ENCODE measurements around the gene RBMS3.
"Not testable (repeated sequence)": the region's sequence is repeated elsewhere in the genome, so short reads cannot be mapped to it uniquely, and the experiment has no call there.

The RBMS3 gene

DNA sequence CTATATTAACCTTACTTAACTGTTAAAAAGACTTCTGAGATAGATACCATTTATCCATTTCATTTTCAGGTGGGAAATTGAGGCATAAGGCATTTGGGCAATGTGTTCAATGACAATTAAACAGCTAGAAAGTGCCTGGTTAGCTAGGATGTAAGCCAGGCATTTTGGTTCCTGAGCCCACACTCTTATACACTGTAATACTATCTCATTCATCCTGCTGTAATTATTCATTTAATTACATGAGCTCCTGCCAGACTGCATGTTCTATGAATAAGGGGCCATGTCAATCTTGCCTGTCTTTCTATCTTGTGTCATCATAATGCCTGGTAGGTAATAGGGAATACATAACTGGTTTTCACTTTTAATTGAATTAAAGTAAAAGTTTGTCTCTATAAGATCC lies 74.0 kb downstream of the RBMS3 start:
- H3K4me3 ChIP-seq (ENCODE audit: low read length): no peak overlapping the region
- no peaks in the 10 kb centered on the region for H3K27me3 ChIP-seq (ENCODE audit: control insufficient read depth, insufficient read depth, low read length)
- H3K27ac ChIP-seq (ENCODE audit: low read depth, low read length): no peak overlapping the region
- no peaks in the 10 kb centered on the region for H3K4me1 ChIP-seq (ENCODE audit: control insufficient read depth, insufficient read depth, low read length)
- no peak overlapping the region for H3K9ac ChIP-seq (ENCODE audit: low read length)
- H3K36me3 ChIP-seq (ENCODE audit: control insufficient read depth, insufficient read depth, low read length): no peaks in the 10 kb centered on the region

DNA sequence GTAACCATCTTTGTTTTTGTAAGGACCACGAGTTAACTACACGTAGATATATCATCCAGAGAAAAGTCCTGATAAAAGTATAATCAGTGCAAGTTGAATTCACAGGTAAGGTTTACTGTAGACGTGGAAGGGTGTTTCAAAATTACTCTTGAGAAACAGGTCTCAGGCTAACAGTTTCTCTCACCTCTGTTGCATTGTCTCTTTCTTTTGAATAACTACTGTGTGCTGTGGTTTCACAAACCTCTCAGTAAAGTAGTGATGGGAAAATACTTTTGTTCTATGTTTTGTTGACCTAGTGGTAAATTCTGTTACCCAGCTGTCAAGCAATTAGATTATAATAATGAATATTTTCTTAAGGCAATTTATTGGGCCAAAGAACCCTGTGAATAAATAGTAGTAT lies 75.2 kb downstream of the RBMS3 start:
- Histone ChIP-seq H3K36me3 (ENCODE audit: control insufficient read depth, insufficient read depth, low read length) (no peaks in the 10 kb centered on the region), H3K4me1 (ENCODE audit: control insufficient read depth, insufficient read depth, low read length) (no peaks in the 10 kb centered on the region), H3K27me3 (ENCODE audit: control insufficient read depth, insufficient read depth, low read length) (no peaks in the 10 kb centered on the region), H3K4me3 (ENCODE audit: low read length) (no peak overlapping the region), H3K27ac (ENCODE audit: low read depth, low read length) (no peak overlapping the region), H3K9ac (ENCODE audit: low read length) (no peak overlapping the region)

DNA sequence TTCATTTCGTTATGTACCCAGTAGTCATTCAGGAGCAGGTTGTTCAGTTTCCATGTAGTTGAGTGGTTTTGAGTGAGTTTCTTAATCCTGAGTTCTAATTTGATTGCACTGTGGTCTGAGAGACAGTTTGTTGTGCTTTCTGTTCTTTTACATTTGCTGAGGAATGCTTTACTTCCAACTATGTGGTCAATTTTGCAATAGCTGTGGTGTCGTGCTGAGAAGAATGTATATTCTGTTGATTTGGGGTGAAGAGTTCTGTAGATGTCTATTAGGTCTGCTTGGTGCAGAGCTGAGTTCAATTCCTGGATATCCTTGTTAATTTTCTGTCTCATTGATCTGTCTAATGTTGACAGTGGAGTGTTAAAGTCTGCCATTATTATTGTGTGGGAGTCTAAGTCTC lies 79.4 kb downstream of the RBMS3 start:
- H3K4me1 ChIP-seq (ENCODE audit: control insufficient read depth, insufficient read depth, low read length); H3K27me3 ChIP-seq (ENCODE audit: control insufficient read depth, insufficient read depth, low read length); H3K27ac ChIP-seq (ENCODE audit: low read depth, low read length); H3K4me3 ChIP-seq (ENCODE audit: low read length); H3K36me3 ChIP-seq (ENCODE audit: control insufficient read depth, insufficient read depth, low read length); H3K9ac ChIP-seq (ENCODE audit: low read length): not testable (repeated sequence)

DNA sequence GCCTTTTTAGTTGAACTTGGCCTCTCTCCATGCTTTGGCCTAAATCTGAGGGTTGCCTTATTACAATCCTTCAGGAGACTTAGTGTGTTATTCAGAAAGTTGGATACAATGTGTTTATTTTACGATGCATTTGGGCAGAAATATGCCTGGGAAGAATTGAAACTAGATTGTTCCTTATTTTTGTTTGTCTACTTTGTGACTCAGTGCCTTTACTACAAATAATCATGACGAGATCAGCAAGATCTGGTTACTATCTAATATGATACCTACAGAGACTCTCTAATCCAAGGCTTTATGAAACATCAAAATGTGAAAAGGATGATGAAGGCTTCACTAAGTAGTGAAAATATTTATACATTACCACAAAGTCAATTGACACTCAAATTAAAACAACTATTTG lies 82.2 kb downstream of the RBMS3 start:
- no peak overlapping the region for H3K27ac ChIP-seq (ENCODE audit: low read depth, low read length)

DNA sequence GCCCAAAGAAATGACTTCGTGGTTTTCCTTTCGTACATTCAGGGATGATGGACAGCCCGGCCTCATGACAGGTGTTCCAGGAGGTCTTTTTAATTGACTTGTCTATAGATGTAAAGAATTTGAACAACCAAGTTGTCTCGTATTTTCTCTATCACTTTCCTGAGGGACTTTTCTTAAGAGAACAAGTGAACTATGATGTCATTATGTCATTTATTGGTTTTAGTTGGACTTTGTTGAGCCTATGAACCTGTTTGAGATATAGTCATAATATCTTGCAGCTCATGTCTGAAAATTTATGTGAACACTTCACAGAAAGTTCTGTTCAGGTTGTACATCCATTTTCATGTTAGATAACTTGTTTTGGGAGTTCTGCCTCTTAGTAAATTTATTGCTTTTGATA lies 89.2 kb downstream of the RBMS3 start:
- Histone ChIP-seq H3K27me3 (ENCODE audit: control insufficient read depth, insufficient read depth, low read length) (no peaks in the 10 kb centered on the region), H3K9ac (ENCODE audit: low read length) (no peak overlapping the region), H3K27ac (ENCODE audit: low read depth, low read length) (no peak overlapping the region), H3K4me3 (ENCODE audit: low read length) (no peak overlapping the region), H3K36me3 (ENCODE audit: control insufficient read depth, insufficient read depth, low read length) (no peaks in the 10 kb centered on the region), H3K4me1 (ENCODE audit: control insufficient read depth, insufficient read depth, low read length) (peaks cover 2% of the 10 kb centered on the region)

More for the DNA sequence above, 82.2 kb downstream of the RBMS3 start:
- Histone ChIP-seq H3K4me1 (ENCODE audit: control insufficient read depth, insufficient read depth, low read length) (no peaks in the 10 kb centered on the region), H3K36me3 (ENCODE audit: control insufficient read depth, insufficient read depth, low read length) (no peaks in the 10 kb centered on the region), H3K27me3 (ENCODE audit: control insufficient read depth, insufficient read depth, low read length) (no peaks in the 10 kb centered on the region), H3K4me3 (ENCODE audit: low read length) (no peak overlapping the region), H3K9ac (ENCODE audit: low read length) (no peak overlapping the region)

DNA sequence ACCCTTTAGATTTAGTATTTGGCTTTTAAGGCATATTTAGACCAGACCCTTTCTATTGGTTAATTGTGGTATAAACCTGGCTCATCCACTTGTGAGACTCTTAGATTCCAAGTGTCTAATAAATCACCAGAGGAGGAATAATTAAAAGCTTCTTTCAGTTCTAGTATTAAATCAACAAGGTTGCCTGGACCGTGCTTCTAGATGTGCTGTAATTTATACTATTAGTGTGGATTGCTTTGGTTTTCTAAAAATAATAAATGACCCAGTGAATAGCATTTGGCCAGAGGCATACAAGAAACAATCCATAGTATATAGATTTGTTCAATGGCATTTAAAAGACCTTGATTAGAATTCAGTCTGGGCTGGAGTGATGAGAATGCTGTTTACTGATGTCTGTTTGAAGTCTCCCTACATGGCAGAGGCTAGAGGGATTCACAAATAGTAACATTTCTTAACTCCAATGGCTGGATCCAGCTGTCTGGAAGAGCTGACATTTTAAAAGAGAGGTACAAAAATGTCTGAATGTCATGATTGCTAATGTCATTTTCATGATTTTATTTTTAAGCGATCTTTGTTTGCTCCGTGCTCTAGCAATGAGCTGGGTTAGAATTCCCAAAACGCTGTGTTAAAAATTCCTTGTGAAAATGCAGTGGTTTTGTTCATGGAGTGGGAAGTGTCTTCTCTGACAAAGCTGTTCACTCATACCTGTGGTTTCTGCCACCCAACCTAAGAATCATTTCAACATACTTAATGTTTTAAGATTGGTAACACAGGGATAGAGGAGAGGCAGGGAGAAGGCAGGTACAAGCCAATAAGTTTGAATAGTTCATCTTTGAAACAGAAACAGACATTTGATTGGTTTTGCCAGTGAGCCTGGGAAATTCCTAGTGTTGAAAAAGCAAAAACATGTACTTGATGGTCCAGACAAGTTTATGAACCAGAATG lies 89.9 kb downstream of the RBMS3 start:
- Histone ChIP-seq H3K4me1 (ENCODE audit: control insufficient read depth, insufficient read depth, low read length) (peaks cover 2% of the 10 kb centered on the region), H3K4me3 (ENCODE audit: low read length) (no peak overlapping the region), H3K9ac (ENCODE audit: low read length) (no peak overlapping the region), H3K27me3 (ENCODE audit: control insufficient read depth, insufficient read depth, low read length) (no peaks in the 10 kb centered on the region), H3K36me3 (ENCODE audit: control insufficient read depth, insufficient read depth, low read length) (no peaks in the 10 kb centered on the region), H3K27ac (ENCODE audit: low read depth, low read length) (no peak overlapping the region)

DNA sequence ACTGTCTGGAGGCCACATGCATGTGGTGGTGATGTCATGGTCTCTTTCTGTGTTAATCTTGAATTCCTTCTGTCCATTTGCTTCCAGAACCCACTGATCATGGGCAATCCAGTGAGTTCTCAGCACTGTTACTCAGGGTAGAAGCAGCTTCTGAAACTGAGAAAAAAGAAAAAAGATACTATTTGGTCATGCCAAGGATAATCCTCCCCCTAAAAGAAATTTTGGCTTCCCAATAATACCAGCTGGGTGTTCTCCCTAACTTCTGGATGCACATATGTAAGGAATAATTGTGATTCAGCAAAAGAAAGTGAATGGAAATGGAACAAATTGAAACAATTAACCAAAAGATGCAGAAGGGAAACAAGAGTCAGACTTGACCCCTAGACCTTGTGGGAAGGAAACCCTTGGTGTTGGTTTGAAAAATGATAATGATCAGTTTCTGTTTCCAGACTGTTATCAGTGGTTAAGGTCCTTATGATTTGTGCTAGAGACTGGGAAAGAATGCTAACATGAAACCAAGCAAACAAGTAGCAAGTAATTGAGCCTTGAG lies 92.3 kb downstream of the RBMS3 start:
- H3K4me3 ChIP-seq (ENCODE audit: low read length): no peak overlapping the region
- H3K27me3 ChIP-seq (ENCODE audit: control insufficient read depth, insufficient read depth, low read length): no peaks in the 10 kb centered on the region
- no peak overlapping the region for H3K9ac ChIP-seq (ENCODE audit: low read length)
- H3K4me1 ChIP-seq (ENCODE audit: control insufficient read depth, insufficient read depth, low read length): peaks cover 2% of the 10 kb centered on the region
- H3K36me3 ChIP-seq (ENCODE audit: control insufficient read depth, insufficient read depth, low read length): no peaks in the 10 kb centered on the region
- no peak overlapping the region for H3K27ac ChIP-seq (ENCODE audit: low read depth, low read length)

DNA sequence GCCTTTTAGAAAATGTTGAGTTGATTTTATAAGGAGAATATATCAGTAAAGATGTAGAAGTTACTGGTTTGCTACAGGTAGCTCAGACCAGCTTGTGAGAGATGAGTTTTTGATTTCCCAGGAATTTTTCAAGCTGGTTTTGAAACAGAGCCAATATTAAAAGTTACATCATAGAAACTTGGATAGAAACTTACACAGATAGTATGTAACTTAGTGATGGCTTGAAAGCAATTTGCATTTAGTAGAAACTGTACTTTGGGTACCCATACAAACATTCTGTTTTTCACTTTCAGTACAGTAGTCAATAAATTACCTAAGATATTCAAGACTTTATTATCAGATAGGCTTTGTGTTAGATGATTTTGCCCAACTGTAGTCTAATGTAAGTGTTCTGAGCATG lies 93.4 kb downstream of the RBMS3 start:
- no peak overlapping the region for H3K4me3 ChIP-seq (ENCODE audit: low read length)
- H3K36me3 ChIP-seq (ENCODE audit: control insufficient read depth, insufficient read depth, low read length): no peaks in the 10 kb centered on the region
- peaks cover 2% of the 10 kb centered on the region for H3K4me1 ChIP-seq (ENCODE audit: control insufficient read depth, insufficient read depth, low read length)
- H3K27me3 ChIP-seq (ENCODE audit: control insufficient read depth, insufficient read depth, low read length): no peaks in the 10 kb centered on the region
- H3K9ac ChIP-seq (ENCODE audit: low read length): no peak overlapping the region
- H3K27ac ChIP-seq (ENCODE audit: low read depth, low read length): no peak overlapping the region

DNA sequence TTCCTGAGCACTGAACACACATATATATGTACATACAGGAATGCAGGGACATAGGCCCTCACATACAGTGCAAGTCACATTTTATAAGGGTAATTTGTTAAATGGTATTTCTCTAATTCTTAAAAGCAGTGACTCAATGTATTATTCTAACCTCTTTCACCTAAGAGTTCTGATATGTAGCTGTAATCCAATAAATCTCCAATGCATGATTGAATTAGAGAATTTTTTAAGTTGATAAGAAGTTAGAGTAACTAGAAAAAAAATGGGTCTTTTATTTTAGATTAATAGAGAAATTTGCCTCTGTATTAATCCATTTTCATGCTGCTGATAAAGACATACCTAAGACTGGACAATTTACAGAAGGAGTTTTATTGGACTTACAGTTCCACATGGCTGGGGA lies 98.2 kb downstream of the RBMS3 start:
- H3K9ac ChIP-seq (ENCODE audit: low read length): no peak overlapping the region
- no peaks in the 10 kb centered on the region for H3K27me3 ChIP-seq (ENCODE audit: control insufficient read depth, insufficient read depth, low read length)
- no peaks in the 10 kb centered on the region for H3K36me3 ChIP-seq (ENCODE audit: control insufficient read depth, insufficient read depth, low read length)
- no peak overlapping the region for H3K4me3 ChIP-seq (ENCODE audit: low read length)
- H3K4me1 ChIP-seq (ENCODE audit: control insufficient read depth, insufficient read depth, low read length): peaks cover 4% of the 10 kb centered on the region
- H3K27ac ChIP-seq (ENCODE audit: low read depth, low read length): no peak overlapping the region

DNA sequence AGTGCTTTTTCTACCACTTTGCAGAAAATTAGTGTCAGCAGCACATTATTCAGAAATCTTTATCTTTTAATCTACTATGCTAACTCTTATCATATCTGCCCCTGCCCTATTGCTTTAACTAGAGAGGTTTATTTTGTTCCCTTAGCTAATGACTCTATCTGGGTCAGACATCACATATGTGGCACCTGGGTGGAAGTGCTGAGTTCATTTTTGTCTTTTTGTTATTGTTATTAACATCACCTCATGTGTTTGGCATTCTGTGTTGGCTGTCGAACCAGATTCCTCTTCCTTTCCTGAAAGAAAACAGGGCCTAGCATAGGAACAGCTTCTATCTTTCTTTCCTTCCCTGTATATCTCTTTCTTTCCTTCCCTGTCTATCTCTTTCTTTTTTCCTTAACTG lies 100.7 kb downstream of the RBMS3 start:
- Histone ChIP-seq H3K9ac (ENCODE audit: low read length) (no peak overlapping the region), H3K27me3 (ENCODE audit: control insufficient read depth, insufficient read depth, low read length) (no peaks in the 10 kb centered on the region), H3K27ac (ENCODE audit: low read depth, low read length) (peak overlapping the region; percentile 59), H3K4me3 (ENCODE audit: low read length) (no peak overlapping the region), H3K36me3 (ENCODE audit: control insufficient read depth, insufficient read depth, low read length) (no peaks in the 10 kb centered on the region), H3K4me1 (ENCODE audit: control insufficient read depth, insufficient read depth, low read length) (peaks cover 4% of the 10 kb centered on the region)

DNA sequence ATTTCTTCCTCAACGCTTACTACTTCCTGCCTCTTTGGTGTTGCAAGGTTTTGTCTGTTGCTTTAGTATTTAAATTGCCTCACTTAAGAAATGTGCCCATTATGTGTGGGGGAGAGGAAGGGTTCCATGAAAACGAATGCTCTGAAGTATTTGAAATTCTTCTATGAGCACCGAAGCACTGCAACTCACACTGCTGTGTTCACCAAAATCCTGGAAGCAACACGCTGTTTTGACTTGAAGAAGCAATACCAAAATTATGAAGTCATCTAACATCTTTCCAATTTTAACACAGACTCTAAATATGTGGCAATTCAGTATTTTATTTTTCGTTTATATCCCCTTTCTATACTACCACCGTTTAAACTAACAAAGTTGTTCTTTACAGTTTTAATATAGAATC lies 101.5 kb downstream of the RBMS3 start:
- Histone ChIP-seq H3K4me1 (ENCODE audit: control insufficient read depth, insufficient read depth, low read length) (peaks cover 4% of the 10 kb centered on the region), H3K27ac (ENCODE audit: low read depth, low read length) (peak overlapping the region; percentile 6), H3K9ac (ENCODE audit: low read length) (no peak overlapping the region), H3K4me3 (ENCODE audit: low read length) (no peak overlapping the region), H3K27me3 (ENCODE audit: control insufficient read depth, insufficient read depth, low read length) (no peaks in the 10 kb centered on the region), H3K36me3 (ENCODE audit: control insufficient read depth, insufficient read depth, low read length) (no peaks in the 10 kb centered on the region)

DNA sequence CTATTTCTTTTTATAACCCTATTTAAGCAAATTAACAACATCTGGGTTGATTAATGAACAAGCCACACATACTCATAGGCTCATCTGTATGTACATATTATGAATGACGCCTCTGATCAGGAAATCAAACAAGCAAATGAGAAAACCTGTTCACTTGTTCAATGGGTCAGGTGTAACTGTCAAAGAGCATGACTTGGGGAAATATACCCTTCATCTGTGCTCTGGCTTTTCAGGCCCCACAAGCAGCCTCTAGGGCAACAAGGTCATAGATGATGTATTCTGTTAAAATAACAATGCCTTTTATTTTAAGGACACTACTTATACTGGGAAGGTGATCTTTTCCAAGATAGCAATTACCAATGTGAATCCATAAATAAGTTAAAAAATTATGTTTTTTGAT lies 102.0 kb downstream of the RBMS3 start:
- Histone ChIP-seq H3K4me3 (ENCODE audit: low read length) (no peak overlapping the region), H3K27ac (ENCODE audit: low read depth, low read length) (no peak overlapping the region), H3K9ac (ENCODE audit: low read length) (no peak overlapping the region), H3K36me3 (ENCODE audit: control insufficient read depth, insufficient read depth, low read length) (no peaks in the 10 kb centered on the region), H3K4me1 (ENCODE audit: control insufficient read depth, insufficient read depth, low read length) (peaks cover 4% of the 10 kb centered on the region), H3K27me3 (ENCODE audit: control insufficient read depth, insufficient read depth, low read length) (no peaks in the 10 kb centered on the region)

DNA sequence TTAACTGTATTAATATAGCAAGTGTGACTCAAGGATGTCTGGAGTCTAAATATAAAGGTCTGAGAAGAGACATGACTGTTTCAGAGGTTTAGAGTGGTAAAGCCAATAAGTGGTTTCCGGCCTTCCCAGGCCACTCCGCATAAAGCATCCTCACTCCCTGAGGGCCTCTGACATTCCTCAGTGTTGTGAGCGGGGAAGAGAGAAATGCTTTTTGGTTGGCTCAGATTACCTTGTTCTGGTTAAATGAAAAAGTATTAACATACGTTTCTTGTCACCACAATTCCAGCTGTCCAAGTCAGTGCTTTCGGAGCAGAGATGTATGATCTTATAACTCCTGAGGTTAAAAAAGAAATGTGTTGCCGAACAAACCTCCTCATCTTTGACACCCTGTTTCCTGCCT lies 103.8 kb downstream of the RBMS3 start:
- no peaks in the 10 kb centered on the region for H3K36me3 ChIP-seq (ENCODE audit: control insufficient read depth, insufficient read depth, low read length)
- no peak overlapping the region for H3K9ac ChIP-seq (ENCODE audit: low read length)
- H3K27ac ChIP-seq (ENCODE audit: low read depth, low read length): peak overlapping the region; percentile 15
- no peak overlapping the region for H3K4me3 ChIP-seq (ENCODE audit: low read length)
- no peaks in the 10 kb centered on the region for H3K27me3 ChIP-seq (ENCODE audit: control insufficient read depth, insufficient read depth, low read length)
- H3K4me1 ChIP-seq (ENCODE audit: control insufficient read depth, insufficient read depth, low read length): peaks cover 4% of the 10 kb centered on the region
